AG04450 (cell line): Measurements from ENCODE around the gene TMEM107. TPM values are rescaled to one million over a fixed set of nuclear protein-coding genes. Genes with fewer than 3 reads are reported as not detected.

ENCODE experiments used
- CTCF ChIA-PET: fragments of 300-600, 350-600 bp; formaldehyde crosslinking; extraction: SDS; loops from one replicate; lab custom pipeline; 2022; ENCODE audit warnings: antibody characterized with exemption, inconsistent platforms; lab: Charles Lee
- POLR2A ChIA-PET: fragments of 350-600 bp; formaldehyde crosslinking; extraction: SDS; loops from one replicate; lab custom pipeline; 2021; ENCODE audit warnings: antibody characterized with exemption, inconsistent platforms; lab: Yijun Ruan, JAX
- DNase-seq: peaks from one replicate; pipeline ENCODE4 v3.0.0-alpha.2; 2011; ENCODE audit warnings: low read depth, low spot score
- H3K27ac ChIP-seq: one replicate; pipeline ENCODE4 v1.5.1; 2012; ENCODE audit warnings: low read depth, low read length, control low read depth
- H3K27me3 ChIP-seq: one replicate; pipeline ENCODE4 v1.6.0; 2012; ENCODE audit warnings: low read length; ENCODE audit not compliant: control insufficient read depth, insufficient read depth
- H3K4me3 ChIP-seq: 2 replicates; pipeline ENCODE4 v1.5.1; 2011; ENCODE audit warnings: mild to moderate bottlenecking, low read depth, low read length, control low read depth
- H3K9me3 ChIP-seq: 2 replicates; pipeline ENCODE4 v1.5.1; 2012; ENCODE audit warnings: low read length; ENCODE audit not compliant: control insufficient read depth, insufficient read depth
- CTCF ChIP-seq: IDR thresholded peaks from 2 replicates; pipeline ENCODE4 v1.5.1; 2011; ENCODE audit warnings: low read depth, low read length, control low read depth, inconsistent platforms
- polyA plus RNA-seq: library from polyadenylated mRNA; depleted of rRNA; stranded (reverse); fragments of >200 nt; gene quantifications from 2 replicates; pipeline ENCODE4 v1.2.3, GENCODE V29; 2011

TMEM107 gene
- polyA plus RNA-seq, 1 experiment = 9.6 TPM

DNA sequence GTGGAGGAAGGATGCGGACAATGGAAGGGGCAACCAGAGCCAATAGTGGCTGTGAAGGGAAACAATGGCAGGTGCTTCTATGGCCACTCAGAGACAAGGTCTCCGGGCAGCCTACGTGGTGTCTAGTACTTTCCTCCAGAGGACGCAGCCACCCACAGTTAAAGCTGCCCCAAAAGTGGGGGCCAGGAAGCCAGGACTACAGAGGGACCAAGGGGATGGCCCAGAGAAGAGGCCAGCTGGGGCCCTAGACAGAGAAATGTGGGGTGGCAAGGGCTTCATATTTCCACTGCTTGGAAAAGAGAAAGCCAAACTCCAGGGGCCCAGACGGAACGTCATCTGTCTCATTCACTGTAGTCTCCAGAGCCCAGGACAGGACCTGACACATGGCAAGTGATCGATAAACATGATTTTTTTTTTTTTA is 23.1 kb downstream of the TMEM107 start:
- ChIA-PET CTCF (interaction anchor here (1.4 kb wide), 1 partner anchor 34 kb away, joined by 4 read pairs; the partner anchor contains the start of gene ALOXE3), POLR2A (interaction anchor here (0.7 to 3.0 kb wide), 5 partner anchors 13 to 644 kb away, joined by 3 to 14 read pairs (median 4); no protein-coding TSS in a partner anchor)
- Histone ChIP-seq H3K27ac (peak overlapping the region; percentile 100), H3K27me3 (no peaks in the 10 kb centered on the region), H3K9me3 (no peaks in the 10 kb centered on the region; the same call in 1 of the 2 replicates), H3K4me3 (no peak overlapping the region)
- DNase-seq = no peak
- no peak for TF ChIP-seq CTCF

GRCh38 chr17:8152112-8152775 is 23.9 kb downstream of the TMEM107 start, which contains the start of gene PER1:
Gene PER1 (minus strand): TSS chr17:8152404. CDS start chr17:8150706, 1,698 bp downstream.
- POLR2A ChIA-PET = interaction anchor here (0.5 to 3.0 kb wide), 4 partner anchors 12 to 36 kb away, joined by 3 to 14 read pairs (median 4); no protein-coding TSS in a partner anchor
- H3K27me3 ChIP-seq = no peaks in the 10 kb centered on the region
- CTCF ChIA-PET = no interaction called here
- peak; percentile 78 for DNase-seq
- peak within 1 kb of the TSS; percentile 100 for H3K27ac ChIP-seq
- no peak for TF ChIP-seq CTCF
- peak within 1 kb of the TSS; percentile 92 for H3K4me3 ChIP-seq
- H3K9me3 ChIP-seq = no peaks in the 10 kb centered on the region; the same call in 1 of the 2 replicates

DNA sequence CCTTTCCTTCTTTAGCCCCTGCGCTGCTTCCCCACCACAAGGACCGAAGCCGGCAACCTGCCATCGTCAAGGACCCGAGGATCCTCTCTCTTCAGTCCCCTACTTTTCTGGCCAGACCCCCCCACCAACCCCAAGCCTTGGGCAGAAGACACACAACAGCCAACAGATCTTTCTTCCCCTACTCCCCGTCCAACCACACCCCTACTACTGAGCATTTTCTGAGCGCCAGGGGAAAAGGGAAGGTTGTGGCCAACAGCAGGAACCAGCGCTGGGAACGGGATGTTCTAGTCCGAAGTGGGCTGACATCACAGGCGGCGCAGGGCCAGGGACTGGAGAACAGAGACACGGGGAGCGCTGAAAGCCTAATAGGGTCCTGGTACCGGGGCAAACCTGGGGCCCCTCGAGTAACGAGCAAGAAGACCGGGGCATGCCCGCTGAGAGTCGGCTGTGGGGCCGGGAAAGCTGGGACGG is 24.5 kb downstream of the TMEM107 start:
- CTCF ChIA-PET = interaction anchor here (1.1 kb wide), 1 partner anchor 33 kb away, joined by 5 read pairs; the partner anchor contains the start of gene ALOXE3
- Histone ChIP-seq H3K27ac (peak overlapping the region; percentile 95), H3K27me3 (no peaks in the 10 kb centered on the region), H3K9me3 (no peaks in the 10 kb centered on the region; the same call in 1 of the 2 replicates), H3K4me3 (peak overlapping the region; percentile 92)
- no peak for DNase-seq
- POLR2A ChIA-PET = interaction anchor here (0.5 to 3.0 kb wide), 7 partner anchors 12 to 36 kb away, joined by 3 to 18 read pairs (median 4); no protein-coding TSS in a partner anchor
- no peak for TF ChIP-seq CTCF

DNA sequence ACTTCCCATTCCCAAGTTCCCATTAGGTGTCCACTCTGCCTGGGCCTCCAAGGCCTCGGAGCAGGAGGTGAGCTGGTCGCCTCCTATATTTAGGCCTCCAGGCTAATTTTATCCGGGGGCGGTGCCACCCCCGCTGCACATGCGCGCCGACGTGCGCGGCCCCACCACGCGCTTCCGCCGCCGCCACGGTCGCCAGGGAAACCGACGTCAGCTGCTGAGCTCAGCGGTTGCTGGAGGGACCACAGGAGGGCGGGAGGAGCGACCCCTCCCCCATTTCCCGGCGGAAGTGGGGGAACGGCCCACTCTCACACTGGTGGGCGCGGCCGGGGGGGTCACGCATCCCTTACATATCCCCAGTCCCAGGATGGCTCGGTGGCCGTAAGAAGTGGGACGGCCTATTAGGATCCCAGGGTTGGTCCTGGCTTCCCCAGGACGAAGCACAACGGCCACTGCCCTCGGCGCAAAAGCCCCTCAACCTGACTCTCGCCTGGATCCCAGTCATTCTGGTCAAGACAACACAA is 25.0 kb downstream of the TMEM107 start:
- TF ChIP-seq CTCF = no peak
- peak overlapping the region; percentile 95 for H3K27ac ChIP-seq
- peak overlapping the region; percentile 92 for H3K4me3 ChIP-seq
- ChIA-PET CTCF (interaction anchor here (1.1 kb wide), 1 partner anchor 32 kb away, joined by 5 read pairs; the partner anchor contains the start of gene ALOXE3), POLR2A (interaction anchor here (0.8 to 2.4 kb wide), 3 partner anchors 11 to 32 kb away, joined by 3 to 18 read pairs (median 4); no protein-coding TSS in a partner anchor)
- H3K9me3 ChIP-seq = no peaks in the 10 kb centered on the region; the same call in 1 of the 2 replicates
- H3K27me3 ChIP-seq = no peaks in the 10 kb centered on the region
- peak; percentile 63 for DNase-seq
